GM21390 (cell line): ENCODE measurements around the gene FEZF1.

Experiments
- ATAC-seq: cut with Tn5 transposase; IDR thresholded peaks from one replicate; pipeline ENCODE4 v1.9.1; 2021; ENCODE audit not compliant: unreplicated experiment

Gene FEZF1

GRCh38 chr7:122304319-122304975, at the start of gene FEZF1:
Gene FEZF1, minus strand, starts transcription at chr7:122304750. Its CDS starts 313 bp downstream, at chr7:122304437.
- ATAC-seq = no peak

- no peak for ATAC-seq
Measured at GRCh38 chr7:122352454-122352853, 47.9 kb upstream of the FEZF1 start.

- ATAC-seq = no peak
Measured at GRCh38 chr7:122350701-122351100, 46.2 kb upstream of the FEZF1 start.

GRCh38 chr7:122344303-122344620, 39.7 kb upstream of the FEZF1 start:
- no peak for ATAC-seq

- ATAC-seq = no peak
Measured at GRCh38 chr7:122343601-122344302, 39.2 kb upstream of the FEZF1 start.

GRCh38 chr7:122340427-122340826, 35.9 kb upstream of the FEZF1 start:
- ATAC-seq = no peak

- ATAC-seq = no peak
Measured at GRCh38 chr7:122339145-122339904, 34.8 kb upstream of the FEZF1 start.

GRCh38 chr7:122337011-122337410, 32.5 kb upstream of the FEZF1 start:
- ATAC-seq = no peak

- ATAC-seq = no peak
Measured at GRCh38 chr7:122329145-122329802, 24.7 kb upstream of the FEZF1 start.

- ATAC-seq = no peak
Measured at GRCh38 chr7:122327969-122328368, 23.4 kb upstream of the FEZF1 start.

GRCh38 chr7:122316467-122317388, 12.2 kb upstream of the FEZF1 start:
- no peak for ATAC-seq

- ATAC-seq = no peak
Measured at GRCh38 chr7:122315507-122316466, 11.2 kb upstream of the FEZF1 start.

- no peak for ATAC-seq
Measured at GRCh38 chr7:122314284-122314683, 9.7 kb upstream of the FEZF1 start.

- no peak for ATAC-seq
Measured at GRCh38 chr7:122312789-122313188, 8.2 kb upstream of the FEZF1 start.

GRCh38 chr7:122311734-122312450, 7.3 kb upstream of the FEZF1 start:
- no peak for ATAC-seq

GRCh38 chr7:122311050-122311700, 6.6 kb upstream of the FEZF1 start:
- no peak for ATAC-seq

GRCh38 chr7:122310119-122311021, 5.8 kb upstream of the FEZF1 start:
- peak; percentile 57 for ATAC-seq
